ENCODE data around the gene ELANE.
"Not testable (repeated sequence)": the region's sequence is repeated elsewhere in the genome, so short reads cannot be mapped to it uniquely, and the experiment has no call there.

DNA sequence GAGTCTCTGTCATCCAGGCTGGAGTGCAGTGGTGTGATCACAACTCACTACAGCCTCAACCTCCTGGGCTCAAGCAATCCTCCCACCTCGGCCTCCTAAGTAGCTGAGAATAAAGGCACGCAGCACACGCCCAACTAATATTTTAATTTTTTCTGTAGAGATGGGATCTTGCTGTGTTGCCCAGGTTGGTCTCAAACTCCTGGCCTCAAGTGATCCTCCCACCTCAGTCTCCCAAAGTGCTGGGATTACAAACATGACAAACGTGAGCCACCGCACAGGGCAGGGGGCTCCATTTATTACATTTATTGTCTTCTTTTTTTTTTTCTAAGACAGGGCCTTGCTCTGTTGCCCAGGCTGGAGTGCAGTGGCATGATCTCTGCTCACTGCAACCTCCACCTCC is 31.9 kb upstream of the ELANE start:
- TF ChIP-seq, protein P1, sequence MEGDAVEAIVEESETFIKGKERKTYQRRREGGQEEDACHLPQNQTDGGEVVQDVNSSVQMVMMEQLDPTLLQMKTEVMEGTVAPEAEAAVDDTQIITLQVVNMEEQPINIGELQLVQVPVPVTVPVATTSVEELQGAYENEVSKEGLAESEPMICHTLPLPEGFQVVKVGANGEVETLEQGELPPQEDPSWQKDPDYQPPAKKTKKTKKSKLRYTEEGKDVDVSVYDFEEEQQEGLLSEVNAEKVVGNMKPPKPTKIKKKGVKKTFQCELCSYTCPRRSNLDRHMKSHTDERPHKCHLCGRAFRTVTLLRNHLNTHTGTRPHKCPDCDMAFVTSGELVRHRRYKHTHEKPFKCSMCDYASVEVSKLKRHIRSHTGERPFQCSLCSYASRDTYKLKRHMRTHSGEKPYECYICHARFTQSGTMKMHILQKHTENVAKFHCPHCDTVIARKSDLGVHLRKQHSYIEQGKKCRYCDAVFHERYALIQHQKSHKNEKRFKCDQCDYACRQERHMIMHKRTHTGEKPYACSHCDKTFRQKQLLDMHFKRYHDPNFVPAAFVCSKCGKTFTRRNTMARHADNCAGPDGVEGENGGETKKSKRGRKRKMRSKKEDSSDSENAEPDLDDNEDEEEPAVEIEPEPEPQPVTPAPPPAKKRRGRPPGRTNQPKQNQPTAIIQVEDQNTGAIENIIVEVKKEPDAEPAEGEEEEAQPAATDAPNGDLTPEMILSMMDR (conservative IDR thresholded peaks at IDR 0.05 in 1 of 2, IDR thresholded peaks at IDR 0.05 in 1 of 2; ENCODE audit: low read depth in 1 of 2, low read length in 2 of 2) = not testable (repeated sequence)
- TF ChIP-seq EZH2 (IDR thresholded peaks at IDR 0.05; ENCODE audit: low read length, missing control alignments) = not testable (repeated sequence)
